GM18909 (cell line): ENCODE results near the gene SMYD3.

Experiments used
- ATAC-seq: cut with Tn5 transposase; IDR thresholded peaks from one replicate; pipeline ENCODE4 v1.9.1; 2021; ENCODE audit warnings: mild to moderate bottlenecking; ENCODE audit not compliant: unreplicated experiment, poor library complexity

Gene SMYD3

DNA sequence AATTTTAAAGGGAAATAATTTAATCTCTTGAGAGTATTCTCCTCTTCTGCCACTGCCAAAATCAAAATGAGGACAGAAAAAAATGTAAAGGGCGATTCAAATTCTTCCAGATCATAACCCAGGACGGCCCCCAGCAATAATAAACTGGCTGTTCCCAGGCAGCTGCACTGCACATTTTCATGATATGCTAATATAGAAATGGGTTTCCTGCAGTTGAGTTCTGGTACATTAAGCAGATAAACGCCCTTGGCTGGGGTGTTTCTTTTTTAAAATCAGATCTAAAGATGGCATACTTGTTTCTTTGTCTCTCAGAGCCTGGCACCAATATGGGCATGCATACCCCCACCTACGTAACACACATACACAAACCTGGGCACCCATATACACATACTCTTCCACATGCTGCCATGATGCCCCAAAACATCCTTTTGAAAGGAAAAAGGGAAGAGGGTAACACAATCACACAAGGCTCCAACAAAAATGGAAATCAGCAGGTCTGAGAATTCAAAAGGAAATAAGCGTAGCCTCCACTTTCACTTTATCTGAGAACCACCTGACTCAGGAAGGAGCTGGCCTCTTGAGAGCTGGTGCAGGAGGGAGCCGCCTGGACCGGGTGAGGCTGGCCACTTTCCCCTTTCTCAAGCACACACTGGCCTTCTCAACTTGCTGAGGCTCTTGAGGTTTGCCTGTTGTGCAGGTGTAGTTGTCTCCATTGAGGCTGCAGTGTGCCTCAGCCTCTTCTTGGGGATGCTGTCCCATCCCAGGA lies 698.9 kb downstream of the SMYD3 start:
- no peak for ATAC-seq

DNA sequence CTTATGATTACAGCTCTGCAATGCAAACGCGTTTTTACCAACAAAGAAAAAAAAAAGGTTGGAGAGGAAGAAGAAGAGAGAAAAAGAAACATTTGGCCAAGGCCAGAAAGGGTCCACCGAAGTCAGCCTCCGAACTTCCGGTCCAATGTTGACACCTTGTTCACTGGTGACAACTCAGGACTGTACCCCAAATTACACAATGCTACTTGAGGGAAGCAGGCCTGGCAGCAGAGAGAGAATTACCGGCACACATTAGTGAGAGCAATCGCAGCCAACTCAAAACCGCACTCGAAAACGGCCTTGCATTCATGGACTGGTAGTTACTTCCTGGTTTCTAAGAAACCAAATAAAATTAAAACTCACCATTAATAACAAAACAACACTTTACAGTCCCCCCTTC lies 699.8 kb downstream of the SMYD3 start:
- peak; percentile 88 for ATAC-seq

DNA sequence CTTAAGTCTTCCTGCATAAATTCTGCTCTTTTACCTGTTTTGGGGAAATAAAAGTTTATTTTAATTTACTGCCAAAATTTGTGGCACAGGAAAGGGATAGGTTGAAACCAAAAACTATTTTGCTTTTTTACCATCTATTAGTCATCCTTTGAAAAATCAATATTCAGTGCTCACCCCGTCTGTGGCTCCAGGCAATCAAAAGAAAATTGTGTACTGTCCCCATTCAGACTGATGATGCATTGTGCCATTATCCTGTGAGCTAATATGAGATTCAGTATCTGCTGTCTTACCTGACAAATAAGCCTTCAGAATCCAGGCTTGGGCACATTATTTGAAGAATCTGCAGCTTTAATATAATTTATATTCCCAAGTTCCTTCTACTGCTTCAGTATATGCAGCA lies 701.5 kb downstream of the SMYD3 start:
- ATAC-seq, result no peak

DNA sequence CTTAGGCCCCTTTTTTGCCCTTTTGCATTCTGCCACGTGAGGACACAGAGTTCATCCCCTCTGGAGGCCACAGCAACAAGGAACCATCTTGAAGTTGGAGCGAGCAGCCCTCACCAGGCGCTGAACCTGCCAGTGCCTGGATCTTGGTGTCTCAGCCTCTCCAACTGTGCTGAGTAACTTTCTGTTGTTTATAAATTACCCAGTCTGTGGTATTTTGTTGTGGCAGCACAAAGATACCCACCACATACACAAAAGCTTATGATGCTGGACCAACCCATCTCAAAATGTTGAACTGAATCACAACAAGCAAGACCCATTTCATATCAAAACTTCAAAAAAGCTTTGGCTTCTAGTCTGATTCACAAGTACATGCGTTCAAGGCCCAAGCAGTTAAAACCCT lies 702.4 kb downstream of the SMYD3 start:
- ATAC-seq, result no peak

DNA sequence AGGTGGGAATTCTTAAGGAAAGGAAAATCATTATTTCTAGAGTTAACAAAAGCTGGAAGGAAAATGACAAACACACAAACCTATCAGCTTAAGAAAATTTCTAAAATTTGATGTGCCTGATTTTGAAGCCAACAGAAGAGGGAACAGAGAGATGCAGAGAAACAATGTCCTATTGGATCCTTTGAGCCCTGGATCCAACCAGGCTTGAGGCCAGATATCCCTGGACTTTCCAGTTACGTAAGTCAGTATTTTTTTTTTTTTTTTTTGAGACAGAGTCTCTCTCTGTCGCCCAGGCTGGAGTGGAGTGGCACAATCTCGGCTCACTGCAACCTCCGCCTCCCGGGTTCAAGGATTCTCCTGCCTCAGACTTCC lies 703.4 kb downstream of the SMYD3 start:
- ATAC-seq, result no peak

DNA sequence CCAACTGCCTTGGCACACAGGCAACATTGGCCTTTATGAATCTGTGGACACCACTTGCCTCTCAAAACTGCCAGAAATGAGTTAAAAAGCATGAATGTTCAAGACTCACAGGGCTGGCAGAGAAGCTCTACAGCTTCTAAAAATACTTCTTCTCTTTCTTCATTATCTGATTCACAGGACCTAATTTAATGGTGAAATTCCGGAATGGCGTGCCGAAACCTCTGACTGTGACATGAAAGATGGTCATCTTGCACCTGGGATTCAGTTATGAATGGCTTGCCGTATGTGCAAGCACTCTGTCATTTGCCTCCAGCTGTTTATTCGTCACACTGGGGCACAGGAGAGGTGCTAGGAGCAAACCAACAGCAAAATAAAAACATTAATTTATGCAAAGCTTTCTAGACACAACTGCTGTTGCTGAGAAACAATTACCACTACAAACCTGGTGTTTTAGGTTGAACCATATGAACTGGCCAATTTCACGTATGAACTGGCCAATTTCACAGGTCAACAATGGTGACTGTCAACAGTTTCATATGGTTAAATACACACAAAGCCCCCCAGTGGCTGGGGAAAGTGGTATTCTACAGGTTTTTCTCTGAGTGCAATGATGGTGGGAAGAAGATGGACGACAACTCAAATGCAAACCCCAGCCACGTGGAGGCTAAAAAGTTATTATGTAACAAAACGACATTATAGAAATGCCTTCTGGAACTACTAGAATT lies 704.0 kb downstream of the SMYD3 start:
- no peak for ATAC-seq

DNA sequence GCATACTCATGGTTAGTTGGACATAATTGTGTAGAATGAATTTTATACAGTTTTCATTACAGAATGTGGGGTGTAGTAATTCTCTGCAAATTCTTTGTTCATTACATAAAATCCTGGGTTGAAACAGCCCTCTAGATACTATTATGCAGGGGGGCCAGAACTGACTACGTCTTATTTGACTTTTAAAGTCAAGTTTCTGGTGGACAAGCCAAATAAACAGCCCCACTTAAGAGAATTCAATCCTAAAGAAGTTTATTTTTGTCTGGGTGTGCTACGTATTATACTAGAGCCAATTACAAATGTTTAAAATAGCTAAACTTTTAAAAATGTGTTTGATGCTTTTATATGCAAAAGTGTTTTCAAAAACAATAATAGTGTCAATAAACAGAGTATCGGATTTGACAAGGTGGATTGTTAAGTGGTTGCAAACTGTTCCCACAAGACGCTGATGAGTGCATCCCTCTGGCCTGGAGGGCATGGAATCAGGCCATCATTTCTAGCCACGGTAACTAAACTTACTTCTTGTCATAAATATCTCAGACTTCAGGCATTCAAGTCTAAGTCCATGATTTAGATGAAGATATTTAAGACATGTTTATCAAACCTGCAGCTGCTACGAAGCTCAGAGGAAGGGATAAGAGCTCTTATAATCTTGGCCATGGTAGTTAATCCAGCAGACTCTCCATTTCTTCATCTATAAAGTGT lies 706.0 kb downstream of the SMYD3 start:
- no peak for ATAC-seq

DNA sequence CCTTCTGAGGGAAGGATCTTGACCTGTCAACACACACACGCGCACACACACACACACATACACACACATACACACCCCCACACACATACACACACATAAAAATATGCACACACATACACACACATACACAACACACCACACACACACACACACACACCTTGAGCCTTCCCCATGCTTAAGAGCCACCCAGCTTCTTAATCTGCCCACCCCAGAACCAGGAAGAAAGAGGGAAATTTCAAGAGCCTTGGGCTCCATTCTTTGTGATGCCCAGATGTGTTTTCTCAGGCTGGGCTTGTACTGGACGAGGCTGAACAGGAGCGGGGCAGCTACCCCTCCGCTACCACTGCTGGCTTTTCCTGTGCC lies 708.7 kb downstream of the SMYD3 start:
- no peak for ATAC-seq

DNA sequence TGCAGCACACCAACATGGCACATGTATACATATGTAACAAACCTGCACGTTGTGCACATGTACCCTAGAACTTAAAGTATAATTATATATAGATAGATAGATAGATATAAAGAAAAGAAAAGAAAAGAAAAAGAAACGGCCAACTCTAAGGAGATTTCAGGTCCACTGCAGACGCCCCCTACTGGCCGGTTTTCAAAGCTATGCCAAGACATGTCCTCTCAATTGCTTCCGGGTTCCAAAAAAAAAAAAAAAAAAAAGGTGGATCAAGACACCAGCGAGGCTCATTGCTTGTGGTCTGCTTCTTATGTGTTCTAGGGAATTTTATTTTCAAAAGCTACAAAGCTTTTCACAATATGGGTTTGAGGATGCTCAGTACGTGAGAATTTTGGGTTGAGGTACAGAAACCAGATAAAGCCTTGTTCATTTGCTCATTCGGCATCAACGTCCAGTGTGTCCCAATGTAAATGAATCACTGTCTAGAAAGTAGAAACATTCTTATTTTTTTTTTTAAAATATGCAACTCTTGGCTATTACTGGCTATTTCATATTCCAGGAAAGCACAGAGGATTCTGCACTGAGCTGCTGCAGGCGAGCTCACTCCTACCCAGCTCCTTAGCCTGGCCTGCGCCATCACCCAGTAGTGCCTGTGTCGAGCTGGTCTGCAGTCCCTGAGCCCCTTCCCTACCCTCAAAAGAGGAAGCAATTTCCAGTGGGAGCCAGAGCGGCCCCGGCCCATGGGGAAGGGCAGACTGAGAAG lies 709.3 kb downstream of the SMYD3 start:
- ATAC-seq, result no peak

DNA sequence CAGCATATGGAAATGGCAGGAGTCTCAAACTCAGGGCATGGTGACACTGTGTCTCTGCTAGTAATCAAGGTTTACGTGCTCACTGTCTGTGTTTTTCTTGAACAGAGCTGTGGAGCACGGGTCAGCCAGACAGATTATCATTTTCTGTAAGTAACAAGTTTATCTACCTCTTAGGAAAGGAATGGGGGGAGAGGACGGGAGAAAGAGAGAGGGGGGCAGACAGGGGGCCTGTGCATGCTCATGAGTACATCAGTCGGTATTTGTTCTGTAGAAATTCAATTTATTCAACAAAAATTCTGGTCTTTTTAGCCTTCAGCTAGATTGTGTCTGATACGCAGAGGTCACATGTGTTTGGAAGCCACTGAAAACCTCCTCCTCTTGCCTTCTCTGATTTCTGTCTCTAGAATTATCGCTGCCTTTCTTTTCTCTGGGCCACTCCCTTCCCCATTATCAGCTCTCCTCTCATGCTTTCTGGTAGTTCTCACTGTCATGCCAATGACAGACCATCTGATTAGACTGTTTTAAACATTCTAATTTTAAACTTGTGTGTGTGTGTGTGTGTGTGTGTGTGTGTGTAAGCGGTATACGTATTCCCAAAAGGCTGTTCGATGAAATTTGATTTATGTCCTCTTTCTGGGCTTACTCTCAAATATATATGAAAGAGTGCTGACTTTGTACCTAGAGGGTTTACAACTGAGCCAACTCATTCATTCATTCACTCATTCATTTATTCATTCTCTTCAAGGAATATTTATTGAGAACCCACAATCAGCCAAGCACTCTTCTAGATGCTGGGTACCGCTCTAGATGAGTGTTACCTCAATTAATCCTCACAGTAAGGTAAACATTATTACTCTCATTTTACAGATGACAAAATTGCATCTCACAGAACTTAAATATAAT lies 715.4 kb downstream of the SMYD3 start:
- ATAC-seq, result no peak

DNA sequence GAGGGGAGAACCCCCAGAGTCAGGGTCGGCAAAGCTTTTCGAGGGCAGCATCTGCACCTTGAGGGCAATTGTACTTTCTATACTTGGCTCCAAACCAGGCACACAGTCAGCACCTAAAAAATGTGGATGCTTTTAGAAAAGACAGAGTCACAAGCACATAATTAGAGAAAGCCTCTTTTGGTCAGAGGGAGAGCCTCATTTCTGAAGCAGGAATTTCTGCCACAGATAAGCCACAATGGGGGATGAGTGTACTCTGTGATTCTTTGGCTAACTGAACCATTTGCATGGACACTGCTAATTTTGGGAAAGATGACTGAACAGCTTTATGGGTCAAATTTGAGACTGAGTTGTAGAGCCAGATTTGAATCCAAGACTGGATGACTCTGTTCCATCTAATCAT lies 716.6 kb downstream of the SMYD3 start:
- no peak for ATAC-seq

DNA sequence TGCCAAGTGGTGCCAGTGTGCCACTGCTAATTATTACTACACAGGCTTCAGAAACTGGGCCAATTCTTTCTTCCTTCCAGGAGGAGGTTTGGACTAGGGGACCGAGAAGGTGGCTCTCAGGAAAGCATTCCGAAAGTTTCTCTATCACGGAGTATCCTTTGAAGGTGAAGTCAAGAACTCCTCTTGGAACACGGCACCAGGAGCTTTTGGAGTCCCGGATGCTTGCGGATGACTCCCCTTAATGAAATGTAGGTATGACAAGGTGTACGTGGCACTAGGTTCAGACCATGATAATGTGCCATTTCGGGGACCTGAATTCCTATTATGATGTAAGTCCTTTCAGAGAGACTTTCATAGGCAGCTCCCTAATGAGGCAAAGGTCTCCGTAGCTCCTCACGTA lies 718.2 kb downstream of the SMYD3 start:
- ATAC-seq, result no peak

DNA sequence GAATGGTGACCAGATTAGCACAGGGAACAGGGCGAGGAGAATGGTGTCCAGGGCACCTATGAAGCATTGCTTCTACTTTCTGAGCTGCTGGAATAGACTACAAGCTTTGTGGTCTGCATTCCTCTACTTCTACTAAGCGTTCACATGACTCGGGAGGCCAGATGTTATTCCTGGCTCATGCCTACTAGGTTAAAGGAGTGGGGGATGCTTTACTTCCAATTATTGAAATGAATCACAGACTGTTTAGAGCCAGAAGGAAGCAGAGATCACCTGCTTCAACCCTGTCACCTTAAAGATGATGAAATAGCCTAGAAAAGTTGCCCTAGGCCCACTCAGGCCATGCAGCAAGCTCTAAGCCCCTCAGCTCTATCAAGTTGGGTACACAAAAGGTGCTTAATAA lies 718.8 kb downstream of the SMYD3 start:
- no peak for ATAC-seq

DNA sequence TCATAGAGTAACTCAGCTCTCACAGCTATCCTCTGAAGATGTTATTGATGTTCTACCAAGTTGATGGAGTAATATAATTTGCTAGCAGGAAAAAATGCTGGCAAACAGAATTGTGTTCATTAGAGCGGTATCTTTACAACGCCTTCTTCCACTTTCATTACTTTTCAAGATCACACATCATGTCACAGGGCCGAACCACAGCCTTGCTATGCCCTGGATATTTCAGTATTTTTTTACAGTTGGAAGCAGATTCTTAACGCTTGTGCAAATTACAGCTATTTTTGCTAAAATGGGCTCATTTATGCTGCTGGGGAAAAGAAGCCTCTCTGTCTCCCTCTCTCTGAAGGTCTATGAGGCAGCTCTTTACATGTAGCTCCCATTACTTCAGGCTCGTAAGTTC lies 720.1 kb downstream of the SMYD3 start:
- ATAC-seq, result no peak

DNA sequence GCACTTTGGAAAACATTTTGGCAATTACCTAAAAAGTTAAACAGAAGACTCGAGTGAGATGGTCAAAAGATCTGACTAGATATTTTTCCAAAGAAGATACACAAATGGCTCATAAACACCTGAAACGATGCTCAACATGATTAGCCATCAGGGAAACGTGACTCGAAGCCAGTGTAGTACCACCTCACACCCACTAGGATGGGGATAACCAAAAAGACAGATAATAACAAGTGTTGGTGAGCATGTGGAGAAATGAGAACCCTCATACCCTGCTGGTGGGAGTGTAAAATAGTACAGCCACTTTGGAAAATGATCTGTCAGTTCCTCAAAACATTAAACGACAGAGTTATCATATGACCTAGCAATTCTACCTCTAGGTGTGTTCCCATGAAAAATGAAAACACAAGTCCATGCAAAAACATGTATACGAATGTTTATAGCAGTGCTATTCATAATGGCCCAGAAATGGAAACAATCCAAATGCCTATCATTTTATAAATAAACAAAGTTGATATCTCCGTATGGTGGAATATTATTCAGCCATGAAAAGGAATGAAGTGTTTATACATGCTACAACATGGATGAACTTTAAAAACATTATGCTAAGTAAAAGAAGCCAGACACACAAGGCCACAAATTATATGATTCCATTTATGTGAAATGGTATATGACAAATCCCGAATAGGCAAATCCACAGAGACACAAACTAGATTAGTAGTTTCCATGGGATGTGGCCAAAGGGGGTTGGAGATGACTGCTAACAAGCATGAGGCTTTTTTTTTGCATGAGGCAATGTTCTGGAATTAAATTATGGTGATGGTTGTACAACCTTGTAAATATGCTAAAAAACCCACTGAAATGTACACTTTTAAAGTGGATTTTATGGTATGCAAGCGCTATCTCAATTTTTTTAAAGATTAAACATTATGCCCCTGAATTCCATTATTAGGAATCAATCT lies 727.0 kb downstream of the SMYD3 start:
- ATAC-seq, result no peak

DNA sequence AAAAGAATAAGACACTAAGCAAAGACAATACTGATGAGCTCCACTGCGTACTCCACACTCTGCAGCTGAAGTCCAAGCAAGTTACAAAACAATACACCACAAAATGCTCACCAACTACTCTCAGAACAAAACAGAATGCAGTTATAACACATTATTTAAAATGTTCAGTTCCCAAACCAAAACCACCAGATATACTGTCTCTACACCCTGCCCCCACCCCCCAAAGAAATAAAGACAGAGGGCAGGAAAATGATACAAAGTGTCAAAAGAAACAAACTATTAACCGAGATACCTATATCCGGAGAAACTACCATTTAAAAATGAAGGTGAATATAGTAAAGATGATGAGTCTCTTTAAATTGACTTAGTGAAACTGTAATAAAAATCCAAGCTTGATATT lies 729.3 kb downstream of the SMYD3 start:
- ATAC-seq, result no peak

DNA sequence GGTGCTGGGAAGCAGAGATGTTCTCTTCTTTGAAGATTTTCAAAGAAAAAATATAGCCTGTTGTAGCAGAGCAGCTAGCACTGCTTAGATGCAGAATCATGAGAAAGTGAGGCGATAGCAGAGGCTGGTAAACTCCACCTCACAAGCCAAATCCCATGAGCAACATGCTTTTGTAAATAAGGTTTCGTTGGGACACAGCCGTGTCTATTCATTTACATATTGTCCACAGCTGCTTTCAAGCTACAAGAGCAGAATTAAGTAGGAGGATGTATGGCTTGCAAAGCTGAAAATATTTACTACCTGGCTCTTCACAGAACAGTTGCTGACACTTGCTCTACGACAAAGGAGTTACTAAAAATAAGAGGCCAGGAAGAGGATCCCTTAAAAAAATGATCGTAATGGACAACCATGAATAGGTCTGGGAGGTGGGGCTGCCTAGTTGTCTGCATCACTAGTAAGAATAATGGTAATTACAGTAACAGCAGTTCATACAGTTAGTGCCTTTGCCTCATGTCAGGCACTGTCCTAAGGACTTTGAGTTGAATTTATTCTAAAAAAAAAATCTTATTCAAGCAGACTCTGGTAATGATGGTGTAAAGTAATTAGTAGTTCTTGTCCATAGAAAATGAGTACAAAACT lies 730.3 kb downstream of the SMYD3 start:
- ATAC-seq, result no peak

DNA sequence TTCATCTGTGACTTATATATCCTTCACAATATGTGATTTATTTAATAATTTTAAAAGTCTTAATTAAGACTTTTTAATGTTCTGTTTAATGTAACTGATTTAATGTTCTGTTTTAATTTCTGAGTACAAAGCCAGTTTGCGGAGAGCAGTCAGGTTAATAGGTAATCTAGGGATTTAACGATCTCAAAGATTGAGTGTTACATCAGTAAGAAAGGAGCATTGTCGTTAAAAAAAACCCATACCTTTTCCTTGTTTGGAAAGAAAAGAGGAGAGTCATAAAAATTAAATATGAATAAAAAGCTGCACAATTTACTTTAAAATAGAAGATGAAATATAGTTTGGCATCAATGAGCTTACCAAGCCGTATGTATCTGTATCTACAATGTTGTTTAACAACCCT lies 730.9 kb downstream of the SMYD3 start:
- ATAC-seq, result no peak
